SK-N-SH treated with all-trans-retinoic acid at 6 μM for 48 hours (cell line): Measurements from ENCODE around the gene CDK6.

Experiments used
- ATAC-seq: fragments of 200-7000 bp; cut with Tn5 transposase; 3 replicates; pipeline ENCODE4 v1.9.1; 2020; ENCODE audit warnings: mild to moderate bottlenecking, moderate library complexity
- ARNTL ChIP-seq: fragments of 450-650 bp; formaldehyde crosslinking; IDR thresholded peaks from 2 replicates; pipeline ENCODE4 v1.5.0; 2020; ENCODE audit warnings: low read depth, mild to moderate bottlenecking, moderate library complexity, borderline replicate concordance
- BACH2 ChIP-seq: fragments of 250-450 bp; sonication (Bioruptor Pico); IDR thresholded peaks from 2 replicates; pipeline ENCODE4 v1.9.0; 2021; ENCODE audit warnings: mild to moderate bottlenecking, borderline replicate concordance
- CREB5 ChIP-seq: fragments of 250-450 bp; sonication (Bioruptor Pico); IDR thresholded peaks from 2 replicates; pipeline ENCODE4 v1.5.1; 2020; ENCODE audit warnings: low read depth, mild to moderate bottlenecking, moderate library complexity
- CSDC2 ChIP-seq: fragments of 250-450 bp; sonication (Bioruptor Pico); IDR thresholded peaks from 2 replicates; pipeline ENCODE4 v1.5.0; 2020; ENCODE audit warnings: mild to moderate bottlenecking, moderate library complexity
- CSRNP3 ChIP-seq: fragments of 250-450 bp; sonication (Bioruptor Pico); IDR thresholded peaks from 2 replicates; pipeline ENCODE4 v1.5.1; 2021; ENCODE audit warnings: mild to moderate bottlenecking, moderate library complexity
- ESRRG ChIP-seq: fragments of 250-450 bp; sonication (Bioruptor Pico); IDR thresholded peaks from 2 replicates; pipeline ENCODE4 v1.6.1; 2021; ENCODE audit warnings: mild to moderate bottlenecking
- GLIS3 ChIP-seq: fragments of 250-450 bp; sonication (Bioruptor Pico); IDR thresholded peaks from 2 replicates; pipeline ENCODE4 v1.5.0; 2020; ENCODE audit warnings: mild to moderate bottlenecking, moderate library complexity
- ISL1 ChIP-seq: fragments of 250-450 bp; sonication (Bioruptor Pico); IDR thresholded peaks from 2 replicates; pipeline ENCODE4 v2.1.2; 2022; ENCODE audit warnings: mild to moderate bottlenecking, moderate library complexity
- OSR1 ChIP-seq: fragments of 250-450 bp; sonication (Bioruptor Pico); IDR thresholded peaks from 2 replicates; pipeline ENCODE4 v1.8.0; 2022; ENCODE audit warnings: moderate library complexity, mild to moderate bottlenecking, inconsistent platforms
- PATZ1 ChIP-seq: fragments of 250-450 bp; sonication (Bioruptor Pico); IDR thresholded peaks from 2 replicates; pipeline ENCODE4 v1.8.0; 2020; ENCODE audit warnings: mild to moderate bottlenecking, moderate library complexity, borderline replicate concordance
- POU6F1 ChIP-seq: fragments of 250-450 bp; sonication (Bioruptor Pico); IDR thresholded peaks from 2 replicates; pipeline ENCODE4 v1.8.0; 2021; ENCODE audit warnings: low read depth, mild to moderate bottlenecking, moderate library complexity, borderline replicate concordance
- RARB ChIP-seq: fragments of 250-450 bp; sonication (Bioruptor Pico); IDR thresholded peaks from 2 replicates; pipeline ENCODE4 v1.8.0; 2021; ENCODE audit warnings: mild to moderate bottlenecking, moderate library complexity
- SNAI2 ChIP-seq: fragments of 250-450 bp; sonication (Bioruptor Pico); IDR thresholded peaks from 2 replicates; pipeline ENCODE4 v1.5.0; 2020; ENCODE audit warnings: mild to moderate bottlenecking, moderate library complexity
- TCF4 ChIP-seq: fragments of 250-450 bp; sonication (Bioruptor Pico); IDR thresholded peaks from 2 replicates; pipeline ENCODE4 v1.8.0; 2021; ENCODE audit warnings: mild to moderate bottlenecking, moderate library complexity, borderline replicate concordance
- TOX ChIP-seq: fragments of 250-450 bp; sonication (Bioruptor Pico); IDR thresholded peaks from 2 replicates; pipeline ENCODE4 v1.8.0; 2021; ENCODE audit warnings: mild to moderate bottlenecking, moderate library complexity, borderline replicate concordance
- TSHZ2 ChIP-seq: fragments of 250-450 bp; sonication (Bioruptor Pico); IDR thresholded peaks from 2 replicates; pipeline ENCODE4 v1.5.0; 2020; ENCODE audit warnings: mild to moderate bottlenecking, moderate library complexity
- ZC3H10 ChIP-seq: fragments of 250-450 bp; sonication (Bioruptor Pico); IDR thresholded peaks from 2 replicates; pipeline ENCODE4 v1.5.1; 2021; ENCODE audit warnings: mild to moderate bottlenecking, moderate library complexity
- ZFP3 ChIP-seq: fragments of 250-450 bp; sonication (Bioruptor Pico); IDR thresholded peaks from 2 replicates; pipeline ENCODE4 v1.5.0; 2020; ENCODE audit warnings: mild to moderate bottlenecking, moderate library complexity
- ZFP30 ChIP-seq: fragments of 450-650 bp; formaldehyde crosslinking; IDR thresholded peaks from 2 replicates; pipeline ENCODE4 v1.5.0; 2022; ENCODE audit warnings: mild to moderate bottlenecking, moderate library complexity
- ZNF565 ChIP-seq: fragments of 450-650 bp; formaldehyde crosslinking; conservative IDR thresholded peaks from 2 replicates; pipeline ENCODE4 v1.5.0; 2020; ENCODE audit warnings: low read depth, mild to moderate bottlenecking, moderate library complexity
- ZNF70 ChIP-seq: fragments of 450-650 bp; formaldehyde crosslinking; IDR thresholded peaks from 2 replicates; pipeline ENCODE4 v1.5.0; 2020; ENCODE audit warnings: mild to moderate bottlenecking, moderate library complexity
- ZNF8 ChIP-seq: fragments of 450-650 bp; formaldehyde crosslinking; IDR thresholded peaks from 2 replicates; pipeline ENCODE4 v1.5.0; 2020; ENCODE audit warnings: mild to moderate bottlenecking, moderate library complexity

Gene CDK6

GRCh38 chr7:92655346-92655884 is 181.0 kb downstream of the CDK6 start:
- TF ChIP-seq CREB5 (CRISPR knock-in tag) (no peak), TCF4 (CRISPR knock-in tag) (peak; percentile 36; the same call in 1 of the 2 replicates), ARNTL (CRISPR knock-in tag) (no peak), ZC3H10 (CRISPR knock-in tag) (no peak), ISL1 (CRISPR knock-in tag) (peak; percentile 76), TSHZ2 (CRISPR knock-in tag) (no peak; the same call in 1 of the 2 replicates), ZFP30 (no peak), ZNF565 (no peak), GLIS3 (no peak), BACH2 (no peak), POU6F1 (no peak), RARB (CRISPR knock-in tag) (no peak), OSR1 (CRISPR knock-in tag) (no peak), ESRRG (CRISPR knock-in tag) (no peak), TOX (CRISPR knock-in tag) (no peak)
- ATAC-seq: no peak

GRCh38 chr7:92653136-92653535 is 183.2 kb downstream of the CDK6 start:
- ATAC-seq: no peak
- TF ChIP-seq CSRNP3: no peak
- no peak for TF ChIP-seq CSDC2 (CRISPR knock-in tag)
- no peak for TF ChIP-seq ZNF565
- no peak for TF ChIP-seq SNAI2 (CRISPR knock-in tag)
- no peak for TF ChIP-seq OSR1 (CRISPR knock-in tag)
- no peak for TF ChIP-seq GLIS3
- TF ChIP-seq RARB (CRISPR knock-in tag): no peak
- TF ChIP-seq TOX (CRISPR knock-in tag): no peak
- TF ChIP-seq TCF4 (CRISPR knock-in tag): no peak
- no peak for TF ChIP-seq ARNTL (CRISPR knock-in tag)
- no peak for TF ChIP-seq ZNF70 (CRISPR knock-in tag)
- TF ChIP-seq ISL1 (CRISPR knock-in tag): no peak
- TF ChIP-seq CREB5 (CRISPR knock-in tag): no peak

- ATAC-seq: no peak
- no peak for TF ChIP-seq ZNF8 (CRISPR knock-in tag)
These were observed 183.8 kb downstream of the CDK6 start for GRCh38 chr7:92652536-92652935.

GRCh38 chr7:92650391-92650790 is 186.0 kb downstream of the CDK6 start:
- ATAC-seq: no peak
- TF ChIP-seq PATZ1 (CRISPR knock-in tag): no peak
- no peak for TF ChIP-seq TOX (CRISPR knock-in tag)
- no peak for TF ChIP-seq ESRRG (CRISPR knock-in tag)
- no peak for TF ChIP-seq GLIS3
- no peak for TF ChIP-seq OSR1 (CRISPR knock-in tag)
- no peak for TF ChIP-seq BACH2
- no peak for TF ChIP-seq TSHZ2 (CRISPR knock-in tag)
- TF ChIP-seq ZFP3 (CRISPR knock-in tag): no peak
- no peak for TF ChIP-seq ZFP30
